Loucy (cell line): ENCODE measurements around the gene C6orf120.

Source experiments
- EZH2phosphoT487 ChIP-seq: fragments of 200-600 bp; IDR thresholded peaks from 2 replicates; pipeline ENCODE4 v1.6.1; 2018; ENCODE audit warnings: antibody characterized with exemption, mild to moderate bottlenecking, moderate library complexity, borderline replicate concordance
- TF ChIP-seq, protein P1 (sequence below): fragments of 200-600 bp; sonication (generic); conservative IDR thresholded peaks from 2 replicates; pipeline ENCODE4 v1.5.1; 2014; ENCODE audit warnings: mild to moderate bottlenecking, antibody characterized with exemption, low read length

DNA sequence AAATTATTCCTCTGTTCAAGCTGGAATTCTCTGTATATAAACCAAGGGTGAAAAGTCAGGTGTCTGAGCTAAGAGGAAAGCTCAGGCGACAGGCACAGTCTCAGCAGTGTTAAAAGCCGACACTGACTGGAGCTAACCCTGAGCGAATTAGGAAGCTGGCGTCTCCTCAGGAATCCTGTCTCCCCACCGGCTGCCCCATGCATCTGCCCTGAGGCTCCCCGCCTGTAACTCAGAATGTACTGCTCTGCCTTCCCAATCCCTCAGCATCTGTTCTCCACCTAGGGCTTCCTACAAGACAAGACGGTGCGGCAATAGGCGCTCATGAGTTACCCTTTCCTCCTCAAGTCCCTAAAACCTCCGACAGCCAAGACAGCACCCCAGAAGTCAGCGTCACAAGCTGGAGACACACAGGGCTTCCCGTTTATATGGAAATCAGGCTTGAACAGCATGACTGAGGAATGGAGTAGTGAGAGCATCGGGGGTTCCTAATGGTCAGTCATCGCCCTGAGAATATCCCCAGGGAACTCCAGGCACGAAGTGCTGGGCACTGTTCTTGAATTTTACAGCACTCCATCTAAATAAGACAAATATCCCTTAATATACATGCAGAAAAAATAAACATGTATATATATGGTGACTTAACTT is 33.6 kb upstream of the C6orf120 start:
- TF ChIP-seq, protein P1, sequence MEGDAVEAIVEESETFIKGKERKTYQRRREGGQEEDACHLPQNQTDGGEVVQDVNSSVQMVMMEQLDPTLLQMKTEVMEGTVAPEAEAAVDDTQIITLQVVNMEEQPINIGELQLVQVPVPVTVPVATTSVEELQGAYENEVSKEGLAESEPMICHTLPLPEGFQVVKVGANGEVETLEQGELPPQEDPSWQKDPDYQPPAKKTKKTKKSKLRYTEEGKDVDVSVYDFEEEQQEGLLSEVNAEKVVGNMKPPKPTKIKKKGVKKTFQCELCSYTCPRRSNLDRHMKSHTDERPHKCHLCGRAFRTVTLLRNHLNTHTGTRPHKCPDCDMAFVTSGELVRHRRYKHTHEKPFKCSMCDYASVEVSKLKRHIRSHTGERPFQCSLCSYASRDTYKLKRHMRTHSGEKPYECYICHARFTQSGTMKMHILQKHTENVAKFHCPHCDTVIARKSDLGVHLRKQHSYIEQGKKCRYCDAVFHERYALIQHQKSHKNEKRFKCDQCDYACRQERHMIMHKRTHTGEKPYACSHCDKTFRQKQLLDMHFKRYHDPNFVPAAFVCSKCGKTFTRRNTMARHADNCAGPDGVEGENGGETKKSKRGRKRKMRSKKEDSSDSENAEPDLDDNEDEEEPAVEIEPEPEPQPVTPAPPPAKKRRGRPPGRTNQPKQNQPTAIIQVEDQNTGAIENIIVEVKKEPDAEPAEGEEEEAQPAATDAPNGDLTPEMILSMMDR: no peak
- TF ChIP-seq EZH2phosphoT487: no peak
